ENCODE results near the gene LACTBL1. TPM values are rescaled to one million over a fixed set of nuclear protein-coding genes. Genes with fewer than 3 reads are reported as not detected.
"Not testable (repeated sequence)": the region's sequence is repeated elsewhere in the genome, so short reads cannot be mapped to it uniquely, and the experiment has no call there.

The LACTBL1 gene
- total RNA-seq, 1 donor from 2014 or later: not detected

- no peak for FAIRE-seq
- no peak overlapping the region for H3K4me3 Mint-ChIP-seq (ENCODE audit: unreplicated experiment)
These were observed 23.1 kb upstream of the LACTBL1 start for GRCh38 chr1:22995774-22996173.

GRCh38 chr1:22993220-22993795, 20.6 kb upstream of the LACTBL1 start:
- H3K4me1 ChIP-seq (ENCODE audit: insufficient read depth, low read length); DNase-seq (ENCODE audit: low read depth); H3K27me3 Mint-ChIP-seq (ENCODE audit: low read depth, unreplicated experiment); H2AFZ ChIP-seq (ENCODE audit: low read depth, low read length); H3K9me3 ChIP-seq (ENCODE audit: insufficient read depth, low read depth, low read length); H3K4me3 Mint-ChIP-seq (ENCODE audit: unreplicated experiment); H3K4me3 ChIP-seq (ENCODE audit: insufficient read depth, low read depth, low read length); H3K4me1 Mint-ChIP-seq (ENCODE audit: low read depth, unreplicated experiment); H3K9ac ChIP-seq (ENCODE audit: low read length); H3K27me3 ChIP-seq (ENCODE audit: insufficient read depth, low read length); FAIRE-seq; H3K27ac ChIP-seq (ENCODE audit: low read depth, low read length); H3K4me2 ChIP-seq (ENCODE audit: low read length); H3K36me3 Mint-ChIP-seq (ENCODE audit: low read depth, unreplicated experiment); H3K36me3 ChIP-seq (ENCODE audit: insufficient read depth, low read length); H4K20me1 ChIP-seq (ENCODE audit: insufficient read depth, low read length); H3K27ac Mint-ChIP-seq (ENCODE audit: unreplicated experiment); H3K79me2 ChIP-seq (ENCODE audit: insufficient read depth, low read length): not testable (repeated sequence)
- peaks cover 12% of the 10 kb centered on the region for H3K9me3 Mint-ChIP-seq (ENCODE audit: unreplicated experiment)

More at GRCh38 chr1:22995774-22996173, 23.1 kb upstream of the LACTBL1 start:
- no peaks in the 10 kb centered on the region for H4K20me1 ChIP-seq (ENCODE audit: insufficient read depth, low read length)
- H3K27me3 ChIP-seq (ENCODE audit: insufficient read depth, low read length): no peaks in the 10 kb centered on the region
- no peak overlapping the region for H3K27ac ChIP-seq (ENCODE audit: low read depth, low read length)
- no peaks in the 10 kb centered on the region for H3K79me2 ChIP-seq (ENCODE audit: insufficient read depth, low read length)
- no peaks in the 10 kb centered on the region for H3K4me1 ChIP-seq (ENCODE audit: insufficient read depth, low read length)
- peaks cover 5% of the 10 kb centered on the region for H3K9me3 ChIP-seq (ENCODE audit: insufficient read depth, low read depth, low read length)
- H3K9ac ChIP-seq (ENCODE audit: low read length): no peak overlapping the region
- Mint-ChIP-seq H3K9me3 (ENCODE audit: unreplicated experiment) (peaks cover 12% of the 10 kb centered on the region), H3K4me1 (ENCODE audit: low read depth, unreplicated experiment) (no peaks in the 10 kb centered on the region), H3K27me3 (ENCODE audit: low read depth, unreplicated experiment) (no peaks in the 10 kb centered on the region), H3K36me3 (ENCODE audit: low read depth, unreplicated experiment) (no peaks in the 10 kb centered on the region), H3K27ac (ENCODE audit: unreplicated experiment) (no peak overlapping the region)
- no peak for DNase-seq (ENCODE audit: low read depth)
- H3K4me3 ChIP-seq (ENCODE audit: insufficient read depth, low read depth, low read length): no peak overlapping the region
- no peak overlapping the region for H2AFZ ChIP-seq (ENCODE audit: low read depth, low read length)
- H3K36me3 ChIP-seq (ENCODE audit: insufficient read depth, low read length): no peaks in the 10 kb centered on the region
- TF ChIP-seq, protein P1, sequence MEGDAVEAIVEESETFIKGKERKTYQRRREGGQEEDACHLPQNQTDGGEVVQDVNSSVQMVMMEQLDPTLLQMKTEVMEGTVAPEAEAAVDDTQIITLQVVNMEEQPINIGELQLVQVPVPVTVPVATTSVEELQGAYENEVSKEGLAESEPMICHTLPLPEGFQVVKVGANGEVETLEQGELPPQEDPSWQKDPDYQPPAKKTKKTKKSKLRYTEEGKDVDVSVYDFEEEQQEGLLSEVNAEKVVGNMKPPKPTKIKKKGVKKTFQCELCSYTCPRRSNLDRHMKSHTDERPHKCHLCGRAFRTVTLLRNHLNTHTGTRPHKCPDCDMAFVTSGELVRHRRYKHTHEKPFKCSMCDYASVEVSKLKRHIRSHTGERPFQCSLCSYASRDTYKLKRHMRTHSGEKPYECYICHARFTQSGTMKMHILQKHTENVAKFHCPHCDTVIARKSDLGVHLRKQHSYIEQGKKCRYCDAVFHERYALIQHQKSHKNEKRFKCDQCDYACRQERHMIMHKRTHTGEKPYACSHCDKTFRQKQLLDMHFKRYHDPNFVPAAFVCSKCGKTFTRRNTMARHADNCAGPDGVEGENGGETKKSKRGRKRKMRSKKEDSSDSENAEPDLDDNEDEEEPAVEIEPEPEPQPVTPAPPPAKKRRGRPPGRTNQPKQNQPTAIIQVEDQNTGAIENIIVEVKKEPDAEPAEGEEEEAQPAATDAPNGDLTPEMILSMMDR (IDR thresholded peaks at IDR 0.05; ENCODE audit: insufficient read depth, low read depth, low read length): no peak
- TF ChIP-seq EZH2 (IDR thresholded peaks at IDR 0.05; ENCODE audit: insufficient read depth, low read length): no peak
- no peak overlapping the region for H3K4me2 ChIP-seq (ENCODE audit: low read length)

GRCh38 chr1:22992384-22992783, 19.7 kb upstream of the LACTBL1 start:
- not testable (repeated sequence) for H3K4me2 ChIP-seq (ENCODE audit: low read length); H3K27ac Mint-ChIP-seq (ENCODE audit: unreplicated experiment); FAIRE-seq; H3K27ac ChIP-seq (ENCODE audit: low read depth, low read length); H3K36me3 Mint-ChIP-seq (ENCODE audit: low read depth, unreplicated experiment); H4K20me1 ChIP-seq (ENCODE audit: insufficient read depth, low read length); H3K4me3 Mint-ChIP-seq (ENCODE audit: unreplicated experiment); H3K9me3 ChIP-seq (ENCODE audit: insufficient read depth, low read depth, low read length); H3K4me1 Mint-ChIP-seq (ENCODE audit: low read depth, unreplicated experiment); H3K36me3 ChIP-seq (ENCODE audit: insufficient read depth, low read length); H2AFZ ChIP-seq (ENCODE audit: low read depth, low read length); H3K79me2 ChIP-seq (ENCODE audit: insufficient read depth, low read length); DNase-seq (ENCODE audit: low read depth); H3K27me3 Mint-ChIP-seq (ENCODE audit: low read depth, unreplicated experiment); H3K4me1 ChIP-seq (ENCODE audit: insufficient read depth, low read length); H3K4me3 ChIP-seq (ENCODE audit: insufficient read depth, low read depth, low read length); H3K27me3 ChIP-seq (ENCODE audit: insufficient read depth, low read length); H3K9ac ChIP-seq (ENCODE audit: low read length)
- H3K9me3 Mint-ChIP-seq (ENCODE audit: unreplicated experiment): peaks cover 12% of the 10 kb centered on the region
